Activated naive CD4-positive, alpha-beta T cell treated with anti-CD3 and anti-CD28 coated beads, Interleukin-2, amount 50 U/mL, for 72 hours (primary cell): ENCODE measurements around the gene CCDC81. TPM values are rescaled to one million over a fixed set of nuclear protein-coding genes. Genes with fewer than 3 reads are reported as not detected.
"Not testable (repeated sequence)": the region's sequence is repeated elsewhere in the genome, so short reads cannot be mapped to it uniquely, and the experiment has no call there.

ENCODE experiments used
- ATAC-seq, 2 donors: fragments of 150-1000 bp; cut with Tn5 transposase; 2 replicates each; pipeline ENCODE4 v1.10.0; 2021; ENCODE audit warnings: mild to moderate bottlenecking in 2 of 2, moderate library complexity in 2 of 2
- DNase-seq, 2 donors: peaks; one replicate each; pipeline ENCODE4 v3.0.0; 2021 to 2022; ENCODE audit warnings: low spot score in 2 of 2
- H3K27ac Mint-ChIP-seq, 2 donors: one replicate each; pipeline ENCODE4 v1.8.0; 2022; ENCODE audit warnings: mild to moderate bottlenecking in 2 of 2, mixed read lengths in 2 of 2
- H3K36me3 Mint-ChIP-seq, 2 donors: one replicate each; pipeline ENCODE4 v1.8.0; 2022; ENCODE audit warnings: mixed read lengths in 2 of 2
- H3K9me3 Mint-ChIP-seq, 2 donors: one replicate each; pipeline ENCODE4 v1.8.0; 2022; ENCODE audit warnings: mixed read lengths in 2 of 2
- total RNA-seq, 2 donors: library from RNA; stranded (reverse); gene quantifications; one replicate each; pipeline ENCODE4 v1.2.3, GENCODE V29; 2022

Gene CCDC81
- total RNA-seq, 2 donors from 2014 or later: 0.66 to 2.6 TPM

DNA sequence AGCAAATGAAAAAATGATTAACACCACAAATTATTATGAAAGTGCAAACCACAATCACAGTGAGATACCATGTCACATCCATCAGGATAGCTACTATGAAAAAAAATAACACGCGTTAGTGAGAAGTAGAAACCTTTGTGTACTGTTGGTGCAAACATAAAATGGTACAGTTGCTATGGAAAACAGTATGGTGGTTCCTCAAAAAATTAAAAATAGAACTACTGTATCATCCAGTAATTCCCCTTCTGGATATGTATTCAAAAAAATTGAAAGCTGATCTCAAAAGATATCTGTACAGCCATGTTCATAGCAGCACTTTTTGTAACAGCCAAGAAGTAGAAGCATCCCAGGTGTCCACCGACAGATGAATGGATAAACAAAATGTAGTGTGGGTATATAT, 43.4 kb downstream of the CCDC81 start:
- DNase-seq: no peak
- Mint-ChIP-seq H3K36me3 (no peaks in the 10 kb centered on the region), H3K27ac (no peak overlapping the region), H3K9me3 (no peaks in the 10 kb centered on the region)
- no peak for ATAC-seq

DNA sequence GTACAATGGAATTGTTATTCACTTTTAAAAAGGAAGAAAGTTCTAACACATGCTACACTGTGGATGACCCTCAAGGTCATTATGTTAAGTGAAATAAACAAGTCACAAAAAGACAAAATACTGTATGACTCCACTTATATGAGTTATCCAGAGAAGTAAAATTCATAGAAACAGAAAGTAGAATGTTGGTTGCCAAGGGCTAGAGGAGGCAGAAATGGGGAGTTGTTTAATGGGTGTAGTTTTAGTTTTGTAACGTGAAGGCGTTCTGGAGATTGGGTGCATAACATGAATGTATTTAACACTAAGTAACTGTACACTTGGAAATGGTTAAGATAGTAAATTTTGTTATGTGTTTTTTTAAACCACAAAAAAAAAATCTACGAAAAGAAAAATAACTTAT, 43.8 kb downstream of the CCDC81 start:
- DNase-seq (no peak), ATAC-seq (peak in 1 of 2 donors; percentile 65)
- Mint-ChIP-seq H3K36me3 (no peaks in the 10 kb centered on the region), H3K27ac (no peak overlapping the region), H3K9me3 (no peaks in the 10 kb centered on the region)

- DNase-seq (no peak), ATAC-seq (peak; percentile 45 to 86)
- H3K9me3 Mint-ChIP-seq: no peaks in the 10 kb centered on the region
- H3K36me3 Mint-ChIP-seq: no peaks in the 10 kb centered on the region
- H3K27ac Mint-ChIP-seq: no peak overlapping the region
Observed at GRCh38 chr11:86418917-86419316, 44.2 kb downstream of the CCDC81 start.

DNA sequence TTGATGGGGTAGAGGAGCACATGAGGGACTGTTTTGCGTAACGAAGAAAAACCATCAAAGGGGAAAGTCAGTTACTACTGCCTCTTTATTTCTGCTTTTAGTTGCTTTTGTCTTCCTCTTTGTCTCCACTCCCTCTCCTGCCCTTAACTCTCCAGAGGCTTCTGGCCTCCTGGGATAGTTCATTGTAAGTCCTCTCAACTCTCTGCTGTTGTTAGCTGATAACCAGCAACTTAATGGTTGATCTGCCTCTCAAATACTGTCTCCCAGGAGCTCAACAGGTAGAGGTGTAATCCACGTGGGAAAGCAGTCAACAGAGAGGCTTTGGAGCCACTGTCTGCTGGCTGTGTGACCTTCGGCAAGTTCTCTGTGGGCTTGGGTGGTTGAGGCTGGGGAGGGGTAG, 47.3 kb downstream of the CCDC81 start:
- DNase-seq: no peak
- ATAC-seq: no peak
- peaks cover 0 to 2% of the 10 kb centered on the region in 2 donors for H3K9me3 Mint-ChIP-seq
- no peaks in the 10 kb centered on the region for H3K36me3 Mint-ChIP-seq
- H3K27ac Mint-ChIP-seq: no peak overlapping the region

- no peaks in the 10 kb centered on the region for H3K36me3 Mint-ChIP-seq
- DNase-seq (no peak), ATAC-seq (no peak)
- H3K27ac Mint-ChIP-seq: no peak overlapping the region
- peaks cover 0 to 2% of the 10 kb centered on the region in 2 donors for H3K9me3 Mint-ChIP-seq
Observed at GRCh38 chr11:86422371-86422770, 47.7 kb downstream of the CCDC81 start.

DNA sequence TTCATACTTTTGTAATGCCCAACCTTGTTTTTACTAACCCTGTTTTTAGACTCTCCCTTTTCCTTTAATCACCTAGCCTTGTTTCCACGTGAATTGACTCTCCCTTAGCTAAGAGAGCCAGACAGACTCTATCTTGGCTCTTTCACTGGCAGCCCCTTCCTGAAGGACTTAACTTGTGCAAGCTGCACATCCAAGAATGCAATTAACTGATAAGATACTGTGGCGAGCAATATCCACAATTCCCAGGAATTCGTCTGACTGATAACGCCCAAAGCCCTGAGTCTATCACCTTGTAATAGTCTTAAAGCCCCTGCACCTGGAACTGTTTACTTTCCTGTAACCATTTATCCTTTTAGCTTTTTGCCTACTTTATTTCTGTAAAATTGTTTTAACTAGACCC, 48.8 kb downstream of the CCDC81 start:
- not testable (repeated sequence) for H3K27ac Mint-ChIP-seq, H3K36me3 Mint-ChIP-seq, ATAC-seq, DNase-seq, H3K9me3 Mint-ChIP-seq

DNA sequence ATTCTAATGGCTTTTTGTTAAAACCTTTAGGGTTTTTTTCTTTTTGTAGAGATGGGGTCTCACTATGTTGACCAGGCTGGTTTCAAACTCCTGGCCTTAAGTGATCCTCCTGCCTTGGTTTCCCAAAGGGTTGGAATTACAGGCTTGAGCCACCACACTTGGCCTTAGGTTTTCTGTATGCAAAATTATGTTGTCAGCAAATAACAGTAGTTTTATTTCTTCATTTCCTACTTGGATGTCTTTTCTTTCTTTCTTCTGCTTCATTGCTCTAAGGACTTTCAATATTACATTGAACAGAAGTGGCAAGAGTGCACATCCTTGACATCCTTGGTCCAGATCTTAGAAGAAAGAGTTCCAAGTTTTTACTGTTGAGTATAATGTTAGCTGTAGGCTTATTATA, 52.8 kb downstream of the CCDC81 start:
- ATAC-seq: no peak
- DNase-seq: no peak
- H3K36me3 Mint-ChIP-seq: peaks cover 3 to 15% of the 10 kb centered on the region in 2 donors
- no peak overlapping the region for H3K27ac Mint-ChIP-seq
- peaks cover 2 to 3% of the 10 kb centered on the region in 2 donors for H3K9me3 Mint-ChIP-seq

- no peak for DNase-seq
- no peak overlapping the region for H3K27ac Mint-ChIP-seq
- peaks cover 0 to 6% of the 10 kb centered on the region in 2 donors for H3K9me3 Mint-ChIP-seq
- ATAC-seq: no peak
- peaks cover 8 to 26% of the 10 kb centered on the region in 2 donors for H3K36me3 Mint-ChIP-seq
Observed at GRCh38 chr11:86431258-86431657, 56.6 kb downstream of the CCDC81 start.

GRCh38 chr11:86433361-86434095, 58.8 kb downstream of the CCDC81 start:
- H3K27ac Mint-ChIP-seq, ATAC-seq, DNase-seq, H3K9me3 Mint-ChIP-seq: not testable (repeated sequence)
- H3K36me3 Mint-ChIP-seq: peaks cover 8 to 26% of the 10 kb centered on the region in 2 donors

GRCh38 chr11:86435711-86436110, 61.0 kb downstream of the CCDC81 start:
- Mint-ChIP-seq H3K27ac (no peak overlapping the region), H3K36me3 (peaks cover 8 to 25% of the 10 kb centered on the region in 2 donors), H3K9me3 (peaks cover 0 to 6% of the 10 kb centered on the region in 2 donors)
- DNase-seq (no peak), ATAC-seq (no peak)

- Mint-ChIP-seq H3K9me3 (peaks cover under 1 to 2% of the 10 kb centered on the region in 2 donors), H3K36me3 (peaks cover 2 to 11% of the 10 kb centered on the region in 2 donors), H3K27ac (peak overlapping the region in 1 of 2 donors; percentile 22)
- DNase-seq: no peak
- ATAC-seq: no peak
Observed at GRCh38 chr11:86438685-86439084, 64.0 kb downstream of the CCDC81 start.

DNA sequence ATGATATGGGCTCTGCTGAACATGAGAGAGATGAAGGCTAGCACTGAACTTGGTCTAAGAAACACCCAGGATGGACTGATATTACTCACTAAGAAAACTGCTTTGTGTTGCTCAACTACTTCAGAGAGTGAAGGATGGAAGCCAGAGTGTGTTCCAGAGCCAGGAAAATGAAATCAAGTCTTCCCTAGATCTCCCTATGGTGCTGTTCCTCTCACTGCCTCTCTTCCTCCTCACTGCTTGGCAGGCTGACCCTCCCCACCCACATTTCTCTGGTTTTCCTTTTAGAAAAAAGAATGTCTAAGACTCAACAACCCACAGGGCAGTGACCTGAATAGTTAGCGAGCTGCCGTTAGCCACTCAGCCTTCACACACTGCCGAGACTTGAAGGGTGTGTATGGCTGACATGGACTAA, 65.6 kb downstream of the CCDC81 start:
- H3K9me3 Mint-ChIP-seq: peaks cover 5 to 6% of the 10 kb centered on the region in 2 donors
- ATAC-seq (no peak), DNase-seq (no peak)
- peak overlapping the region in 1 of 2 donors; percentile 0 for H3K27ac Mint-ChIP-seq
- H3K36me3 Mint-ChIP-seq: peaks cover 10 to 11% of the 10 kb centered on the region in 2 donors

DNA sequence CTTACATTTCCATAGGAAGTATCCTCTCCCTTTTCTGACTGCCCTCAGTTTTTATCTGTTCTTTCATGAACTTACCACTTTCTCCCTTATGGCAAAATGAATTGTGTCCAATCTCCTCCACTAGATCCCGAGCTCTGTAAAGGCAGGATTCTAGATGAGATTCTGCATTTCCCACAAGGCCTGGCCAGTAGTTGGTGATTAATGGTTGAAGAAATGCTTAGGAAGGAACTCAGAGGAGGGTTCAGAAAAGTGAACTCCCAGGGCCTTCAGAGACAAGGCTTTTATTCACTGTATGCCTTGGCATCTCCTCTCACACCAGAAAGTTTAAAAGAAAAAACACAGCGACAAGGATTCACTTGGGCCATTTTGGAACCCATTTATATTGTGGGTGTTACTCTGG, 66.2 kb downstream of the CCDC81 start:
- DNase-seq: no peak

GRCh38 chr11:86442420-86442819, 67.7 kb downstream of the CCDC81 start:
- Mint-ChIP-seq H3K36me3 (peaks cover 11 to 13% of the 10 kb centered on the region in 2 donors), H3K9me3 (peaks cover 5 to 6% of the 10 kb centered on the region in 2 donors), H3K27ac (peak overlapping the region in 1 of 2 donors; percentile 85)

More for the DNA sequence above, 66.2 kb downstream of the CCDC81 start:
- Mint-ChIP-seq H3K36me3 (peaks cover 10 to 11% of the 10 kb centered on the region in 2 donors), H3K9me3 (peaks cover 5 to 6% of the 10 kb centered on the region in 2 donors), H3K27ac (peak overlapping the region in 1 of 2 donors; percentile 0)
- ATAC-seq: no peak

GRCh38 chr11:86442827-86443226, 68.1 kb downstream of the CCDC81 start:
- peak overlapping the region in 1 of 2 donors; percentile 85 for H3K27ac Mint-ChIP-seq
- peaks cover 5 to 6% of the 10 kb centered on the region in 2 donors for H3K9me3 Mint-ChIP-seq
- ATAC-seq (no peak), DNase-seq (no peak)
- H3K36me3 Mint-ChIP-seq: peaks cover 11 to 13% of the 10 kb centered on the region in 2 donors

More at GRCh38 chr11:86442420-86442819, 67.7 kb downstream of the CCDC81 start:
- DNase-seq (no peak), ATAC-seq (peak in 1 of 2 donors; percentile 72)

DNA sequence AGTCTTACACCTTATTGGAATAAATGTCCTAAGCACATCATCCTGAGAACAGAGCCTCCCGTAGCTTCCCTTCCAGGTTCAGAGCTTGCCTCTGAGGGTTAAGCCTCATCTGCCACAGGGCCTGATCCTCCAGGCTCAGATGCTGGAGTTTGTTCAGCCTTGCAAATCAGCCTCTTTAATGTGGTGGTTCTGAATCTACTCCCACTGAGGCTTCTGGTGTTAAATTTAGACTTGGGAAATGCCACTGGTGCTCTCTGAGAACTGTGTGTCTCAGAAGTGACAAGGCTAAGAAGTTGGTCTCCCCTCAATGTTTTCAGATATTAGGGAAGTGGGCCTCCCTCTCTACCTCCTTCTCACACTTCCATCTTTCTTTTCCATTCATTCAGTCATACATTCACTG, 68.7 kb downstream of the CCDC81 start:
- ATAC-seq (peak in 1 of 2 donors; percentile 31), DNase-seq (no peak)
- H3K36me3 Mint-ChIP-seq: peaks cover 11 to 13% of the 10 kb centered on the region in 2 donors
- H3K9me3 Mint-ChIP-seq: peaks cover 5 to 6% of the 10 kb centered on the region in 2 donors
- peak overlapping the region; percentile 37 to 85 for H3K27ac Mint-ChIP-seq

GRCh38 chr11:86444981-86445380, 70.3 kb downstream of the CCDC81 start:
- DNase-seq (no peak), ATAC-seq (peak in 1 of 2 donors; percentile 39)
- H3K9me3 Mint-ChIP-seq: peaks cover 5 to 6% of the 10 kb centered on the region in 2 donors
- H3K36me3 Mint-ChIP-seq: peaks cover 11 to 13% of the 10 kb centered on the region in 2 donors
- no peak overlapping the region for H3K27ac Mint-ChIP-seq
